ENCODE data around the gene TTC38. TPM values are rescaled to one million over a fixed set of nuclear protein-coding genes. Genes with fewer than 3 reads are reported as not detected.

Gene TTC38
- total RNA-seq, 1 donor from 2014 or later, result 28.1 TPM

- TF ChIP-seq CTCF (IDR thresholded peaks at IDR 0.05), result no peak
- no peak for DNase-seq (ENCODE audit: extremely low spot score, unreplicated experiment)
- H3K27me3 Mint-ChIP-seq (ENCODE audit: unreplicated experiment), result no peaks in the 10 kb centered on the region
- H3K9me3 Mint-ChIP-seq (ENCODE audit: unreplicated experiment), result no peaks in the 10 kb centered on the region
- no peak overlapping the region for H3K27ac Mint-ChIP-seq (ENCODE audit: unreplicated experiment)
- peak overlapping the region; percentile 77 for H3K4me3 Mint-ChIP-seq (ENCODE audit: unreplicated experiment)
- H3K36me3 Mint-ChIP-seq (ENCODE audit: unreplicated experiment), result no peaks in the 10 kb centered on the region
- peaks cover 18% of the 10 kb centered on the region for H3K4me1 Mint-ChIP-seq (ENCODE audit: unreplicated experiment)
These were observed 17.1 kb upstream of the TTC38 start for GRCh38 chr22:46250783-46251125.

DNA sequence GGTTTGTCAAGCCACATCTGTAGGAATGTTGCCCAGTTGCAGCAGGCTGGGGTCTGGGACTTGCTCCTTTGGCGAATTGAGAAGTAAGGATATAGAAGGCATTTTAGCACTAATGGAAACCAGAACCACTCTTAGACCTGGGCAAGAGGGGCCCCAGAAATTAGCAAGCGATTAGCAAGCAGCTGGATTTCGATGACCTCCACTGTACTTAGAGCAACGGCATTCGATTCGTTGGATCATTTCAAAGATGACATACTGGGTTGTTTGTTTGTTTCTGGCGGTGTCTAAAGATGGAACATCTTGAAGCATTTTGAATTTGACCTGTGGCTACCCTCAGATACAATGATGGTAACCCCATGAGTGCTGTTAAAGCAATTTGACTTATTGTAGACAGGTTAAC is 16.5 kb upstream of the TTC38 start:
- no peak for TF ChIP-seq CTCF (IDR thresholded peaks at IDR 0.05)
- H3K4me1 Mint-ChIP-seq (ENCODE audit: unreplicated experiment), result peaks cover 18% of the 10 kb centered on the region
- H3K4me3 Mint-ChIP-seq (ENCODE audit: unreplicated experiment), result peak overlapping the region; percentile 77
- no peak overlapping the region for H3K27ac Mint-ChIP-seq (ENCODE audit: unreplicated experiment)
- H3K27me3 Mint-ChIP-seq (ENCODE audit: unreplicated experiment), result no peaks in the 10 kb centered on the region
- DNase-seq (ENCODE audit: extremely low spot score, unreplicated experiment), result no peak
- H3K36me3 Mint-ChIP-seq (ENCODE audit: unreplicated experiment), result no peaks in the 10 kb centered on the region
- no peaks in the 10 kb centered on the region for H3K9me3 Mint-ChIP-seq (ENCODE audit: unreplicated experiment)

DNA sequence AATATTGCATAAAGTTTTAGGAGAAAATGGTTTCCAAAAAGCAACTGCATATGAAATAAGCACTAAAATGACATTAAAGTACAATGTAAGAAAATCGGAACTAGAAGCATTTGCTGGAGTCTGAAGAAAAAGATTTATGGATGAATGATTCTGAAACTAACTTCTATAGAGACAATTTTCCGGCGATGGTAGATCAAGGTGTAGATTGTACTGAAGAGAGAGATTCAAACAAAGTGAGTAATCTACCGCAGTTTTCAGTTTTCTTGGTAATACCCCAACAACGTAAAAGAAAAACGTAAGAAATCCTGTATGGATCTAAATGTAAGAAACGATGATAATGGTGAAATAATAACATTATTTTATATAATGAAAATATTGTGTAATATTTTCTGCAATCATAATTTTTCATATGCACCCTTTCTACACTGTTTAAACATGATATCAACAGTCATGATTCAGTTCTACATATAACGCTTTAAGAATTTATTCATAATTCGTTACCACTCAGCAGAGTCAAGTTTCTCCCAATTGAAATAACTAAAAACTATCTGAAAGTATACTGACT is 15.9 kb upstream of the TTC38 start:
- Mint-ChIP-seq H3K4me1 (ENCODE audit: unreplicated experiment) (peaks cover 16% of the 10 kb centered on the region), H3K36me3 (ENCODE audit: unreplicated experiment) (no peaks in the 10 kb centered on the region), H3K4me3 (ENCODE audit: unreplicated experiment) (peak overlapping the region; percentile 77), H3K27ac (ENCODE audit: unreplicated experiment) (no peak overlapping the region), H3K9me3 (ENCODE audit: unreplicated experiment) (no peaks in the 10 kb centered on the region), H3K27me3 (ENCODE audit: unreplicated experiment) (no peaks in the 10 kb centered on the region)
- DNase-seq (ENCODE audit: extremely low spot score, unreplicated experiment), result no peak
- TF ChIP-seq CTCF (IDR thresholded peaks at IDR 0.05), result no peak

GRCh38 chr22:46256358-46256958 is 11.3 kb upstream of the TTC38 start:
- Mint-ChIP-seq H3K4me1 (ENCODE audit: unreplicated experiment) (peaks cover 4% of the 10 kb centered on the region), H3K27me3 (ENCODE audit: unreplicated experiment) (peaks cover 26% of the 10 kb centered on the region), H3K36me3 (ENCODE audit: unreplicated experiment) (no peaks in the 10 kb centered on the region), H3K9me3 (ENCODE audit: unreplicated experiment) (peaks cover 13% of the 10 kb centered on the region), H3K4me3 (ENCODE audit: unreplicated experiment) (no peak overlapping the region), H3K27ac (ENCODE audit: unreplicated experiment) (no peak overlapping the region)
- DNase-seq (ENCODE audit: extremely low spot score, unreplicated experiment), result no peak
- no peak for TF ChIP-seq CTCF (IDR thresholded peaks at IDR 0.05)

DNA sequence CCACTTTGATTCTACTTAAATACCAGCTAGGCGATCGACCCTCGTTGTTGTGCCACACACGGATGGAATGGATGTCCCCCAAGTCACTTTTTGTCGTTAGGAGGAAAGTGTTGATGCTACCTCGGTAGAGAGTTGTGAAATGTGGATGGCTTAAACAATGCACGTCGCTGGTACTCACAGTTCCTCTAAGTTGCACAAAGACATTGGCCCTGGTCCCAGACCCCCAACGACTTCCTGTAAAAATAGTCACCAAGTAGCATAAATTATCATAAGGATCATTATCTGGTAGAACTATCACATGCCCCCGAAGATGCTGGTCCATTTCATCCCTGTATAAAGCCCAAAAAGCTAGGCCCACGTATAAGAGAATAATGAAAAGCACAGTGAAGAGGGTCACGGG is 8.4 kb upstream of the TTC38 start:
- Mint-ChIP-seq H3K4me3 (ENCODE audit: unreplicated experiment) (no peak overlapping the region), H3K9me3 (ENCODE audit: unreplicated experiment) (peaks cover 13% of the 10 kb centered on the region), H3K4me1 (ENCODE audit: unreplicated experiment) (no peaks in the 10 kb centered on the region), H3K36me3 (ENCODE audit: unreplicated experiment) (no peaks in the 10 kb centered on the region), H3K27ac (ENCODE audit: unreplicated experiment) (no peak overlapping the region), H3K27me3 (ENCODE audit: unreplicated experiment) (peaks cover 35% of the 10 kb centered on the region)
- TF ChIP-seq CTCF (IDR thresholded peaks at IDR 0.05), result no peak
- no peak for DNase-seq (ENCODE audit: extremely low spot score, unreplicated experiment)

Measured in osteocyte (in vitro differentiated cells).